OCI-LY7 (cell line): ENCODE data around the gene KRTAP10-10.
"Not testable (repeated sequence)": the region's sequence is repeated elsewhere in the genome, so short reads cannot be mapped to it uniquely, and the experiment has no call there.

Source experiments
- CTCF ChIP-seq: fragments of 200-600 bp; sonication (generic); conservative IDR thresholded peaks from 2 replicates; pipeline ENCODE4 v1.5.1; 2014; ENCODE audit warnings: mild to moderate bottlenecking, antibody characterized with exemption, low read length, moderate library complexity, mixed read lengths
- EZH2phosphoT487 ChIP-seq: fragments of 200-600 bp; sonication (generic); IDR thresholded peaks from 2 replicates; pipeline ENCODE4 v1.6.1; 2018; ENCODE audit warnings: low read depth, borderline replicate concordance, mild to moderate bottlenecking, mixed run types, antibody characterized with exemption, low read length, moderate library complexity, mixed read lengths

GRCh38 chr21:44637851-44638348 is 744 bp downstream of the KRTAP10-10 start:
- not testable (repeated sequence) for TF ChIP-seq CTCF, EZH2phosphoT487
